Mucosa of rectum (tissue), 2 donors: Measurements from ENCODE around the gene TNS3.
A peak's percentile ranks its signal among the peaks of the same experiment; 100 is the strongest.

Source experiments
- H3K27ac ChIP-seq, 2 donors: one replicate each; pipeline ENCODE4 v1.7.0; 2013; ENCODE audit warnings: inconsistent platforms in 2 of 2, low read depth in 2 of 2, low read length in 2 of 2
- H3K27me3 ChIP-seq, 2 donors: one replicate each; pipeline ENCODE4 v1.7.0; 2013; ENCODE audit warnings: low read length in 2 of 2; ENCODE audit not compliant: control insufficient read depth in 2 of 2, insufficient read depth in 2 of 2
- H3K36me3 ChIP-seq, 2 donors: one replicate each; pipeline ENCODE4 v1.7.0; 2013; ENCODE audit warnings: low read length in 2 of 2; ENCODE audit not compliant: control insufficient read depth in 2 of 2, insufficient read depth in 2 of 2
- H3K4me1 ChIP-seq, 2 donors: one replicate each; pipeline ENCODE4 v1.7.0; 2013; ENCODE audit warnings: low read length in 2 of 2, mild to moderate bottlenecking in 1 of 2; ENCODE audit not compliant: control insufficient read depth in 2 of 2, insufficient read depth in 2 of 2
- H3K4me3 ChIP-seq, 2 donors: one replicate each; pipeline ENCODE4 v1.7.0; 2013; ENCODE audit warnings: low read length in 2 of 2
- H3K9ac ChIP-seq, 2 donors: one replicate each; pipeline ENCODE4 v1.7.0; 2013; ENCODE audit warnings: low read length in 2 of 2, low read depth in 1 of 2, mild to moderate bottlenecking in 1 of 2
- H3K9me3 ChIP-seq, 2 donors: one replicate each; pipeline ENCODE4 v1.7.0; 2013; ENCODE audit warnings: low read length in 2 of 2; ENCODE audit not compliant: control insufficient read depth in 2 of 2
- donor health status: healthy.
- donor health status: Normal muscosa, but diverticular disease.

Gene TNS3

GRCh38 chr7:47581804-47582763 lies at the start of gene TNS3:
TNS3 (minus strand) TSS chr7:47582111; CDS start chr7:47439636, 142,475 bp downstream.
- Histone ChIP-seq H3K27ac (peak within 1 kb of the TSS; percentile 78 to 81), H3K36me3 (no peaks in the 10 kb centered on the region), H3K27me3 (no peaks in the 10 kb centered on the region), H3K4me1 (peaks cover 25 to 35% of the 10 kb centered on the region in 2 donors), H3K4me3 (peak within 1 kb of the TSS; percentile 70 to 81), H3K9ac (peak within 1 kb of the TSS; percentile 81 to 88), H3K9me3 (no peaks in the 10 kb centered on the region)

- Histone ChIP-seq H3K9me3 (no peaks in the 10 kb centered on the region), H3K4me3 (no peak overlapping the region), H3K4me1 (peaks cover 0 to 5% of the 10 kb centered on the region in 2 donors), H3K9ac (no peak overlapping the region), H3K36me3 (no peaks in the 10 kb centered on the region), H3K27me3 (no peaks in the 10 kb centered on the region), H3K27ac (no peak overlapping the region)
Measured at GRCh38 chr7:47631711-47632110, 49.8 kb upstream of the TNS3 start.

GRCh38 chr7:47627580-47628283 lies 45.8 kb upstream of the TNS3 start:
- no peak overlapping the region for H3K4me3 ChIP-seq

GRCh38 chr7:47625861-47626715 lies 44.2 kb upstream of the TNS3 start:
- Histone ChIP-seq H3K4me1 (peaks cover 12 to 14% of the 10 kb centered on the region in 2 donors), H3K27ac (no peak overlapping the region), H3K9me3 (no peaks in the 10 kb centered on the region), H3K9ac (no peak overlapping the region), H3K36me3 (no peaks in the 10 kb centered on the region), H3K4me3 (no peak overlapping the region), H3K27me3 (no peaks in the 10 kb centered on the region)

More at GRCh38 chr7:47627580-47628283, 45.8 kb upstream of the TNS3 start:
- Histone ChIP-seq H3K36me3 (no peaks in the 10 kb centered on the region), H3K9ac (no peak overlapping the region), H3K27ac (no peak overlapping the region), H3K4me1 (no peaks in the 10 kb centered on the region), H3K9me3 (no peaks in the 10 kb centered on the region), H3K27me3 (no peaks in the 10 kb centered on the region)

- Histone ChIP-seq H3K27me3 (no peaks in the 10 kb centered on the region), H3K36me3 (no peaks in the 10 kb centered on the region), H3K4me1 (peaks cover 12 to 14% of the 10 kb centered on the region in 2 donors), H3K4me3 (no peak overlapping the region), H3K9ac (no peak overlapping the region), H3K9me3 (no peaks in the 10 kb centered on the region), H3K27ac (no peak overlapping the region)
Measured at GRCh38 chr7:47624689-47625088, 42.8 kb upstream of the TNS3 start.

GRCh38 chr7:47622946-47623640 lies 41.2 kb upstream of the TNS3 start:
- Histone ChIP-seq H3K9ac (no peak overlapping the region), H3K27me3 (no peaks in the 10 kb centered on the region), H3K36me3 (no peaks in the 10 kb centered on the region), H3K4me3 (no peak overlapping the region), H3K27ac (peak overlapping the region; percentile 12 to 65), H3K4me1 (peaks cover 12 to 14% of the 10 kb centered on the region in 2 donors), H3K9me3 (no peaks in the 10 kb centered on the region)

GRCh38 chr7:47622586-47622945 lies 40.7 kb upstream of the TNS3 start:
- Histone ChIP-seq H3K9me3 (no peaks in the 10 kb centered on the region), H3K27me3 (no peaks in the 10 kb centered on the region), H3K27ac (peak overlapping the region; percentile 12 to 65), H3K4me3 (no peak overlapping the region), H3K9ac (no peak overlapping the region), H3K4me1 (peaks cover 12 to 14% of the 10 kb centered on the region in 2 donors), H3K36me3 (no peaks in the 10 kb centered on the region)

GRCh38 chr7:47621979-47622561 lies 40.2 kb upstream of the TNS3 start:
- no peaks in the 10 kb centered on the region for H3K36me3 ChIP-seq
- H3K4me1 ChIP-seq = peaks cover 12 to 14% of the 10 kb centered on the region in 2 donors
- H3K9ac ChIP-seq = no peak overlapping the region
- no peak overlapping the region for H3K4me3 ChIP-seq
- no peaks in the 10 kb centered on the region for H3K27me3 ChIP-seq
- peak overlapping the region; percentile 12 to 65 for H3K27ac ChIP-seq
- H3K9me3 ChIP-seq = no peaks in the 10 kb centered on the region

GRCh38 chr7:47621347-47621746 lies 39.4 kb upstream of the TNS3 start:
- Histone ChIP-seq H3K36me3 (no peaks in the 10 kb centered on the region), H3K27me3 (no peaks in the 10 kb centered on the region), H3K9me3 (no peaks in the 10 kb centered on the region), H3K9ac (no peak overlapping the region), H3K27ac (no peak overlapping the region), H3K4me3 (no peak overlapping the region), H3K4me1 (peaks cover 12 to 14% of the 10 kb centered on the region in 2 donors)
